OCI-LY3 (cell line): ENCODE measurements around the gene CXXC5.

Experiments
- H2AFZ ChIP-seq: fragments of 200-600, 300-600 bp; shearing (Covaris generic); 2 replicates; pipeline ENCODE4 v1.6.0; 2014; ENCODE audit warnings: antibody characterized with exemption, low read depth, low read length
- H3K27ac ChIP-seq: fragments of 200-600, 300-600 bp; sonication (generic); 2 replicates; pipeline ENCODE4 v1.5.1; 2014; ENCODE audit warnings: mild to moderate bottlenecking, low read length, moderate library complexity, mixed read lengths
- H3K27me3 ChIP-seq: fragments of 200-600, 300-600 bp; sonication (generic); 2 replicates; pipeline ENCODE4 v1.6.1; 2014; ENCODE audit warnings: low read depth, low read length, mixed read lengths
- H3K36me3 ChIP-seq: fragments of 200-600, 300-600 bp; sonication (generic); replicated peaks from 2 replicates; pipeline ENCODE3; 2014; ENCODE audit warnings: low read depth, low read length, mixed read lengths
- H3K4me1 ChIP-seq: fragments of 300-600, 200-600 bp; sonication (generic); 2 replicates; pipeline ENCODE4 v1.6.1; 2014; ENCODE audit warnings: low read length, mixed read lengths
- H3K4me2 ChIP-seq: fragments of 200-600, 300-600 bp; sonication (generic); 2 replicates; pipeline ENCODE4 v1.6.1; 2014; ENCODE audit warnings: low read length, mixed read lengths
- H3K4me3 ChIP-seq: fragments of 300-600, 200-600 bp; sonication (generic); 2 replicates; pipeline ENCODE4 v1.5.1; 2014; ENCODE audit warnings: antibody characterized with exemption, mild to moderate bottlenecking, low read length, moderate library complexity
- H3K79me2 ChIP-seq: fragments of 300-600, 200-600 bp; shearing (Covaris generic); 2 replicates; pipeline ENCODE4 v1.6.1; 2014; ENCODE audit warnings: mild to moderate bottlenecking, low read length, mixed read lengths
- H3K9ac ChIP-seq: fragments of 300-600, 200-600 bp; shearing (Covaris generic); 2 replicates; pipeline ENCODE4 v1.6.0; 2014; ENCODE audit warnings: mild to moderate bottlenecking, low read length, moderate library complexity
- H3K9me3 ChIP-seq: fragments of 200-600, 300-600 bp; shearing (Covaris generic); 2 replicates; pipeline ENCODE4 v1.6.1; 2014; ENCODE audit warnings: low read length, mixed read lengths; ENCODE audit not compliant: insufficient read depth
- H4K20me1 ChIP-seq: fragments of 200-600, 300-600 bp; sonication (generic); 2 replicates; pipeline ENCODE4 v1.6.1; 2016; ENCODE audit warnings: low read length, mixed read lengths; ENCODE audit not compliant: insufficient read depth
- CTCF ChIP-seq: fragments of 200-600, 300-600 bp; sonication (generic); IDR thresholded peaks from 2 replicates; pipeline ENCODE4 v1.5.1; 2014; ENCODE audit warnings: antibody characterized with exemption, low read length, low read depth
- EZH2phosphoT487 ChIP-seq: fragments of 200-600 bp; shearing (Covaris generic); IDR thresholded peaks from 2 replicates; pipeline ENCODE4 v1.6.1; 2018; ENCODE audit warnings: antibody characterized with exemption, mixed run types, low read depth

The CXXC5 gene

DNA sequence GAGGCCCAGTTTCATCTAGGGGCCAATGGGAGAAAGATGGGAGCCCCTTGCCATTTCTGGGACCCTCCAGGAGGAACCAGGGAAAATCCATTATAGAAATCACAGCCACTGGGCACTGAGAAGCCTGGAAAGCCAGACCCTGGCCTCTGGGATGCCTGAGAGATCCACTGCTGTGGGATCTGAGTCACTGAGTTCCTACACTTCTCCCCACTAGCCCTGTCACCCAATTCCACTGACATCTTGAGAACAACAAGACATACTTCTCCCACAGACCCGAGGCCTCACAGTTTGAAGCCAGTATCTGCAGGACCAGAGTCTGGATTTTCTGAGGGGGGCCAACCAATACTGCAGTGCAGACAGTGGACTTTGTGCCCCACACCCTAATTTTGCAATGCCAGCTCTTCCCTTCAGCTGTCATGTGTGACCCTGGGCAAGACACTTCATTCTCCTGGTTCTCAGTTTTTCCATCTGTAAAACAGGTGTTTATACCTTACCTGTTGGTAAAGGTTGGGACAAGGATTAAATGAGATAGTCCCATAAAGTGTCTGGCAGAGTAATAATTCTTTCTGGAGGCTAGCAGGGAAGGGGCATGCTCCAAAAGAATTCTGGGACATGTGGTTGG, 46.5 kb downstream of the CXXC5 start:
- no peak overlapping the region for H3K4me3 ChIP-seq
- H3K27ac ChIP-seq = no peak overlapping the region
- H4K20me1 ChIP-seq = no peaks in the 10 kb centered on the region
- peaks cover 13% of the 10 kb centered on the region for H3K4me1 ChIP-seq
- TF ChIP-seq CTCF (no peak), EZH2phosphoT487 (no peak)
- H3K27me3 ChIP-seq = peaks cover 17% of the 10 kb centered on the region
- no peak overlapping the region for H3K9ac ChIP-seq
- H3K36me3 ChIP-seq = no peaks in the 10 kb centered on the region
- H3K79me2 ChIP-seq = no peaks in the 10 kb centered on the region
- no peak overlapping the region for H2AFZ ChIP-seq
- H3K9me3 ChIP-seq = no peaks in the 10 kb centered on the region
- H3K4me2 ChIP-seq = no peak overlapping the region

GRCh38 chr5:139695178-139695573, 47.0 kb downstream of the CXXC5 start:
- no peak overlapping the region for H3K4me3 ChIP-seq
- no peak for TF ChIP-seq CTCF
- TF ChIP-seq EZH2phosphoT487 = no peak
- H4K20me1 ChIP-seq = no peaks in the 10 kb centered on the region
- no peaks in the 10 kb centered on the region for H3K9me3 ChIP-seq
- peaks cover 10% of the 10 kb centered on the region; the same call in 1 of the 2 replicates for H3K4me1 ChIP-seq
- H3K4me2 ChIP-seq = no peak overlapping the region
- no peak overlapping the region for H3K9ac ChIP-seq
- no peaks in the 10 kb centered on the region for H3K36me3 ChIP-seq
- H2AFZ ChIP-seq = no peak overlapping the region
- no peak overlapping the region for H3K27ac ChIP-seq
- peaks cover 17% of the 10 kb centered on the region for H3K27me3 ChIP-seq
- H3K79me2 ChIP-seq = no peaks in the 10 kb centered on the region

DNA sequence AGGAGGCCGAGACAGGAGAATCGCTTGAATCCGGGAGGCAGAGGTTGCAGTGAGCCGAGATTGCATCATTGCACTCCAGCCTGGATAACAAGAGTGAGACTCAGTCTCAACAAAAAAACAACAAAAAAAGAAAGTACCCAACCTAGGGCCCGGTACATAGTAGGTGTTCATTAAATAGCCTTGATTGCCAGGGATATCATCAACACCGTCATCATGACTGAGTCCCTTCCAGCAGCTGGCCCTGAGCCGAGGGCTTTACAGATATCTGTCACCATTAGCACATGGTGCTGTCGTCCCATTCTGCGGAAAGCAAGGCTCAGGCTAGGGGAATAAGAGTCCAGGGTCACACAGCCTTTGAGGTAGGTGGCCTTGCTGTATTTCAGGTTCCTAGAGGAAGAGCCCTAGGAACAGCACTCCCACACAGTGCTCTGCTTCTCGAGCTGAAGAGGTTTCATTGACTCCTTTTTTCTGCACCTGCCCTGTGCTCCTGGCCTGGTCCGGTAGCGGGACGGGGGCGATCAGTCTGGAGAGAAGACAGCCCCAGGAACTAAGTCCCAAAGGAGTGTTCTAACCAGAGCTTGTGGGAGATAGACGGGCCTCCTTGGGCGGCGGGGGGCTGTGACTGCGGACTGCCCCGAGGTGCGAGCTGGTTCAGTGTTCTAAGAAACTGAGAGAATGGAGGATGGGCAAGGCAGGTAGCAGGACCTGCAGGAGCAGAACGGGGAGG, 48.2 kb downstream of the CXXC5 start:
- Histone ChIP-seq H4K20me1 (no peaks in the 10 kb centered on the region), H3K4me2 (peak overlapping the region; percentile 80), H3K9ac (peak overlapping the region; percentile 44; the same call in 1 of the 2 replicates), H3K36me3 (no peaks in the 10 kb centered on the region), H3K27me3 (peaks cover 17% of the 10 kb centered on the region), H2AFZ (no peak overlapping the region), H3K4me1 (peaks cover 10% of the 10 kb centered on the region; the same call in 1 of the 2 replicates), H3K27ac (no peak overlapping the region), H3K79me2 (no peaks in the 10 kb centered on the region), H3K4me3 (peak overlapping the region; percentile 76), H3K9me3 (no peaks in the 10 kb centered on the region)
- TF ChIP-seq CTCF = no peak
- TF ChIP-seq EZH2phosphoT487 = no peak

DNA sequence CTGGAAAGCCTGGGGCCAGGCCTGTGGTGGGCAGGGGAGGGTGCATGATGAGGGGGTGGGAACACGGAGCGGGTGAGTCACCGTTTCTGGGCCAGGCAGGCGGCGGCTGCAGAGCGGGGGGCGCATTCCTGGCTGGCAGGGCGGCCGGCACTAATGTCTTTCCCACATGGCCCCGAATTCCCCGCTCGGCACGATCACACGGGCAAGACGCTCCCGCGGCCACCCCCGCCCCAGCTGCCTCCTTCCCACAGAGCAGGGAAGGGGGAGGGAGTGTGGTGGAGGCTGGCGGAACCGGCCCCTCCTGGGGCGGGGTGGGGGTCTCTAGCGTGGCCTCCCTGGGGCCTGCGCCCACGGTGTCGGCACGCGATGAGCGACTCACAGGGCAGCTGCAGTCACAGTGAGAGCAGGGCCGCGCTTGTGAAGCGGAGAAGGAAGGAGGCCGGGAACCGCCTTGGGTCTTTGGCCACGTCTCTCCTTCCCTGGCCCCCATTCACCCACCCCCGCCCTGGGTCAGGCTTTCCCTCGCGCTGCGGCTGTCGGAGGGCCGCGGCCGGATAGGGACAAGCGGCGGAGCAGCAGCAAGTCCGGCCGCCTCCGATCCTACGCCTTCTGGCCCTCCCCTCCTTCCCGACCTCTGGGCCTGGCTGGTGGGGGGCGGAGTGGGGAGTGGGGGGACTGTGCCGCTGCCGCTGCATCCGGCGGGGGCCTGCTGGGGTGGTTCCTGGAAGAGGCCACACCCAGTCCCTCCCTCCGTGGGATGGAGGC, 48.9 kb downstream of the CXXC5 start:
- Histone ChIP-seq H3K36me3 (no peaks in the 10 kb centered on the region), H3K4me2 (peak overlapping the region; percentile 80), H3K27me3 (peaks cover 17% of the 10 kb centered on the region), H3K9me3 (no peaks in the 10 kb centered on the region), H2AFZ (0 out of 2 replicates have a peak overlapping the region, but pooled peaks have one; percentile 39), H3K9ac (peak overlapping the region; percentile 44; the same call in 1 of the 2 replicates), H4K20me1 (no peaks in the 10 kb centered on the region), H3K27ac (no peak overlapping the region), H3K79me2 (no peaks in the 10 kb centered on the region), H3K4me3 (peak overlapping the region; percentile 76), H3K4me1 (peaks cover 10% of the 10 kb centered on the region; the same call in 1 of the 2 replicates)
- TF ChIP-seq CTCF (no peak), EZH2phosphoT487 (no peak)
